HEK293 (cell line): ENCODE results near the gene PDHX.

ENCODE experiments used
- CTCF ChIA-PET: fragments of 350-600 bp; formaldehyde crosslinking; extraction: SDS; loops from one replicate; lab custom pipeline; 2021; ENCODE audit warnings: antibody characterized with exemption; lab: Yijun Ruan, JAX
- POLR2A ChIA-PET: fragments of 300-600 bp; formaldehyde crosslinking; extraction: SDS; loops from one replicate; lab custom pipeline; 2020; ENCODE audit warnings: antibody characterized with exemption, inconsistent platforms; lab: Yijun Ruan, JAX
- H3K27ac ChIP-seq: fragments of 200-500 bp; sonication (Bioruptor generic); 2 replicates; pipeline ENCODE4 v1.5.1; 2014; ENCODE audit warnings: low read depth, low read length, control low read depth, inconsistent platforms; ENCODE audit errors: extremely low read depth
- H3K36me3 ChIP-seq, 2 experiments: fragments of 200-500 bp in 1 of 2; sonication (Bioruptor generic) in 1 of 2; 1 replicate in 1 of 2; 2 replicates in 1 of 2; pipeline ENCODE4 v1.5.1; 2014 to 2017; ENCODE audit warnings: inconsistent platforms in 2 of 2, low read length in 2 of 2; ENCODE audit not compliant: control insufficient read depth in 2 of 2, insufficient read depth in 1 of 2
- H3K4me1 ChIP-seq: fragments of 200-500 bp; sonication (Bioruptor generic); 2 replicates; pipeline ENCODE4 v1.5.1; 2014; ENCODE audit warnings: mild to moderate bottlenecking, low read length, inconsistent platforms; ENCODE audit not compliant: control insufficient read depth, insufficient read depth
- H3K4me3 ChIP-seq: 2 replicates; pipeline ENCODE4 v1.5.1; 2011; ENCODE audit warnings: low read depth, mild to moderate bottlenecking, control low read depth, low read length, moderate library complexity
- H3K9me3 ChIP-seq: fragments of 200-500 bp; sonication (Bioruptor generic); 2 replicates; pipeline ENCODE4 v1.5.1; 2014; ENCODE audit warnings: low read depth, low read length, inconsistent platforms; ENCODE audit not compliant: control insufficient read depth, insufficient read depth
- EGR2 ChIP-seq: fragments of 450-650 bp; formaldehyde crosslinking; IDR thresholded peaks from 2 replicates; pipeline ENCODE4 v1.5.1; 2016; ENCODE audit warnings: low read depth, missing biosample characterization, missing genetic modification characterization
- HOXD13 ChIP-seq: sonication (generic); formaldehyde crosslinking; IDR thresholded peaks from 2 replicates; pipeline ENCODE4 v1.8.0; 2022; ENCODE audit warnings: missing genetic modification reagents, borderline replicate concordance
- ZBTB7A ChIP-seq: fragments of 450-650 bp; formaldehyde crosslinking; IDR thresholded peaks from 2 replicates; pipeline ENCODE4 v1.5.1; 2016; ENCODE audit warnings: low read depth, missing biosample characterization, missing genetic modification characterization
- ZNF140 ChIP-seq: fragments of 450-650 bp; formaldehyde crosslinking; IDR thresholded peaks from 2 replicates; pipeline ENCODE4 v1.5.1; 2016; ENCODE audit warnings: missing biosample characterization, missing genetic modification characterization
- ZNF174 ChIP-seq: fragments of 450-650 bp; formaldehyde crosslinking; IDR thresholded peaks from 2 replicates; pipeline ENCODE4 v1.5.0; 2017; ENCODE audit warnings: missing biosample characterization, mild to moderate bottlenecking, missing genetic modification characterization
- ZNF530 ChIP-seq: fragments of 450-650 bp; formaldehyde crosslinking; IDR thresholded peaks from 2 replicates; pipeline ENCODE4 v1.5.1; 2016; ENCODE audit warnings: low read depth, missing biosample characterization, missing genetic modification characterization
- ZNF571 ChIP-seq: fragments of 450-650 bp; formaldehyde crosslinking; IDR thresholded peaks from 2 replicates; pipeline ENCODE4 v1.5.0; 2017; ENCODE audit warnings: missing biosample characterization, missing genetic modification characterization
- ZNF623 ChIP-seq: fragments of 450-650 bp; formaldehyde crosslinking; IDR thresholded peaks from 2 replicates; pipeline ENCODE4 v1.5.1; 2016; ENCODE audit warnings: missing biosample characterization, missing genetic modification characterization
- ZNF670 ChIP-seq: fragments of 450-650 bp; formaldehyde crosslinking; IDR thresholded peaks from 2 replicates; pipeline ENCODE4 v1.5.1; 2016; ENCODE audit warnings: missing biosample characterization, missing genetic modification characterization, low read depth
- ZNF776 ChIP-seq: fragments of 450-650 bp; formaldehyde crosslinking; IDR thresholded peaks from 2 replicates; pipeline ENCODE4 v1.5.0; 2017; ENCODE audit warnings: missing biosample characterization, missing genetic modification characterization, borderline replicate concordance
- ZNF791 ChIP-seq: fragments of 450-650 bp; formaldehyde crosslinking; IDR thresholded peaks from 2 replicates; pipeline ENCODE4 v1.5.1; 2016; ENCODE audit warnings: missing biosample characterization, missing genetic modification characterization
- TF ChIP-seq, protein P1 (sequence below): fragments of 450-650 bp; formaldehyde crosslinking; IDR thresholded peaks from 2 replicates; pipeline ENCODE4 v1.5.1; 2016; ENCODE audit warnings: missing biosample characterization, missing genetic modification characterization
- TF ChIP-seq, protein P2 (sequence below): fragments of 450-650 bp; formaldehyde crosslinking; IDR thresholded peaks from 2 replicates; pipeline ENCODE4 v1.5.1; 2016; ENCODE audit warnings: missing biosample characterization, missing genetic modification characterization
- TF ChIP-seq, protein P3 (sequence below): fragments of 450-650 bp; formaldehyde crosslinking; IDR thresholded peaks from 2 replicates; pipeline ENCODE4 v1.5.1; 2016; ENCODE audit warnings: missing biosample characterization, missing genetic modification characterization, borderline replicate concordance
- TF ChIP-seq, protein P4 (sequence below): fragments of 450-650 bp; formaldehyde crosslinking; IDR thresholded peaks from 2 replicates; pipeline ENCODE4 v1.5.1; 2016; ENCODE audit warnings: missing biosample characterization, missing genetic modification characterization, borderline replicate concordance
- TF ChIP-seq, protein P5 (sequence below): sonication (generic); formaldehyde crosslinking; IDR thresholded peaks from 2 replicates; pipeline ENCODE4 v1.8.1; 2022; ENCODE audit warnings: mild to moderate bottlenecking, moderate library complexity, missing genetic modification reagents

Gene PDHX

DNA sequence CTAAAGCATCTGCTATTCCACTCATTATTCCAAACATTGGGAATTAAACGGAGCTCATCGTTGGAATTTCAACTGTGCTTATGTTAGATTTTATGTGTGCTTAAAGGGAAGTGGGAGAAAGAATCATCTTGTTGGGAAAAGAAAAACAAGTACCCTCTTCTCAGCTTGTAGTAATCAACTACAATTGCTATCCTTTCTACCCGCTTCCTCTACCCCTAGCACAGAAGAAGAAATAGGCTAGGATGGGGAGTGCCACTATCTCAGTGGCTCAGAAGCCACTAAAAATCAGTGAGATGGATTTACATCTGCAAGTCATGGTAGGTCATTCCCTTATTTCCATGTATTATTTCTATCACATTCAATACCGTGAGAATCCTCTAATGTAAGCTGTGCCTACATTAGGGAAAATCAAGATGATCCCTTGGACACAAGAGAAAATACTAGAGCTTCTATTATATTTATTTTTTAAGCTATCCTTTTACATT lies 124.7 kb downstream of the PDHX start (continued):
- TF ChIP-seq, protein P1, sequence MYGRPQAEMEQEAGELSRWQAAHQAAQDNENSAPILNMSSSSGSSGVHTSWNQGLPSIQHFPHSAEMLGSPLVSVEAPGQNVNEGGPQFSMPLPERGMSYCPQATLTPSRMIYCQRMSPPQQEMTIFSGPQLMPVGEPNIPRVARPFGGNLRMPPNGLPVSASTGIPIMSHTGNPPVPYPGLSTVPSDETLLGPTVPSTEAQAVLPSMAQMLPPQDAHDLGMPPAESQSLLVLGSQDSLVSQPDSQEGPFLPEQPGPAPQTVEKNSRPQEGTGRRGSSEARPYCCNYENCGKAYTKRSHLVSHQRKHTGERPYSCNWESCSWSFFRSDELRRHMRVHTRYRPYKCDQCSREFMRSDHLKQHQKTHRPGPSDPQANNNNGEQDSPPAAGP (tag by site-specific recombination): no peak

DNA sequence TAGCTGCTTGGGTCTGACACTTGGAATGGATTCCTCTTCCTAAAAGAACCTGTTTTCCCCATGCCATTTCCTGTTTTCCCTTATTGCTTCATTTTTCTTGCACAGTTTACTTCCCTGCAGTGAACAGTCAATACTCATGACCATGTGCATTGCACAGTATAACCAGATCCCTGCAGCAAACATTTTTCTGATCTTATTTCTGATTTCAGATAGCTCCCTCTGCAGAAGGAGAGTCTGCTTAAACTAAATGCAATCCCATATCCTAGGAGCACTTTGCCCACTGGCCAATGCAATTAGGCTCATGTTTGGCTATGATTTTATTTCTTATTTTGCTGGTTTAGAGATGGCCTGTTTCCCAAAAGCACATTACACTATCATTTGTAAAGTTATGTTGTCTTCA lies 125.8 kb downstream of the PDHX start:
- Histone ChIP-seq H3K4me1 (no peaks in the 10 kb centered on the region), H3K36me3 (no peaks in the 10 kb centered on the region), H3K4me3 (no peak overlapping the region), H3K27ac (no peak overlapping the region), H3K9me3 (no peaks in the 10 kb centered on the region)
- CTCF ChIA-PET: interaction anchor here (0.7 kb wide), 1 partner anchor 456 kb away, joined by 4 read pairs; no protein-coding TSS in a partner anchor
- TF ChIP-seq ZBTB7A (tag by site-specific recombination) (no peak), HOXD13 (CRISPR knock-in tag) (no peak), ZNF571 (tag by site-specific recombination) (no peak), ZNF140 (tag by site-specific recombination) (no peak), ZNF776 (no peak), EGR2 (tag by site-specific recombination) (no peak), ZNF791 (tag by site-specific recombination) (no peak), ZNF623 (tag by site-specific recombination) (no peak), ZNF174 (tag by site-specific recombination) (no peak), ZNF530 (tag by site-specific recombination) (no peak), ZNF670 (tag by site-specific recombination) (no peak)
- TF ChIP-seq, protein P2, sequence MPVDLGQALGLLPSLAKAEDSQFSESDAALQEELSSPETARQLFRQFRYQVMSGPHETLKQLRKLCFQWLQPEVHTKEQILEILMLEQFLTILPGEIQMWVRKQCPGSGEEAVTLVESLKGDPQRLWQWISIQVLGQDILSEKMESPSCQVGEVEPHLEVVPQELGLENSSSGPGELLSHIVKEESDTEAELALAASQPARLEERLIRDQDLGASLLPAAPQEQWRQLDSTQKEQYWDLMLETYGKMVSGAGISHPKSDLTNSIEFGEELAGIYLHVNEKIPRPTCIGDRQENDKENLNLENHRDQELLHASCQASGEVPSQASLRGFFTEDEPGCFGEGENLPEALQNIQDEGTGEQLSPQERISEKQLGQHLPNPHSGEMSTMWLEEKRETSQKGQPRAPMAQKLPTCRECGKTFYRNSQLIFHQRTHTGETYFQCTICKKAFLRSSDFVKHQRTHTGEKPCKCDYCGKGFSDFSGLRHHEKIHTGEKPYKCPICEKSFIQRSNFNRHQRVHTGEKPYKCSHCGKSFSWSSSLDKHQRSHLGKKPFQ: no peak
- TF ChIP-seq, protein P3, sequence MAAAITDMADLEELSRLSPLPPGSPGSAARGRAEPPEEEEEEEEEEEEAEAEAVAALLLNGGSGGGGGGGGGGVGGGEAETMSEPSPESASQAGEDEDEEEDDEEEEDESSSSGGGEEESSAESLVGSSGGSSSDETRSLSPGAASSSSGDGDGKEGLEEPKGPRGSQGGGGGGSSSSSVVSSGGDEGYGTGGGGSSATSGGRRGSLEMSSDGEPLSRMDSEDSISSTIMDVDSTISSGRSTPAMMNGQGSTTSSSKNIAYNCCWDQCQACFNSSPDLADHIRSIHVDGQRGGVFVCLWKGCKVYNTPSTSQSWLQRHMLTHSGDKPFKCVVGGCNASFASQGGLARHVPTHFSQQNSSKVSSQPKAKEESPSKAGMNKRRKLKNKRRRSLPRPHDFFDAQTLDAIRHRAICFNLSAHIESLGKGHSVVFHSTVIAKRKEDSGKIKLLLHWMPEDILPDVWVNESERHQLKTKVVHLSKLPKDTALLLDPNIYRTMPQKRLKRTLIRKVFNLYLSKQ (tag by site-specific recombination): no peak
- TF ChIP-seq, protein P4, sequence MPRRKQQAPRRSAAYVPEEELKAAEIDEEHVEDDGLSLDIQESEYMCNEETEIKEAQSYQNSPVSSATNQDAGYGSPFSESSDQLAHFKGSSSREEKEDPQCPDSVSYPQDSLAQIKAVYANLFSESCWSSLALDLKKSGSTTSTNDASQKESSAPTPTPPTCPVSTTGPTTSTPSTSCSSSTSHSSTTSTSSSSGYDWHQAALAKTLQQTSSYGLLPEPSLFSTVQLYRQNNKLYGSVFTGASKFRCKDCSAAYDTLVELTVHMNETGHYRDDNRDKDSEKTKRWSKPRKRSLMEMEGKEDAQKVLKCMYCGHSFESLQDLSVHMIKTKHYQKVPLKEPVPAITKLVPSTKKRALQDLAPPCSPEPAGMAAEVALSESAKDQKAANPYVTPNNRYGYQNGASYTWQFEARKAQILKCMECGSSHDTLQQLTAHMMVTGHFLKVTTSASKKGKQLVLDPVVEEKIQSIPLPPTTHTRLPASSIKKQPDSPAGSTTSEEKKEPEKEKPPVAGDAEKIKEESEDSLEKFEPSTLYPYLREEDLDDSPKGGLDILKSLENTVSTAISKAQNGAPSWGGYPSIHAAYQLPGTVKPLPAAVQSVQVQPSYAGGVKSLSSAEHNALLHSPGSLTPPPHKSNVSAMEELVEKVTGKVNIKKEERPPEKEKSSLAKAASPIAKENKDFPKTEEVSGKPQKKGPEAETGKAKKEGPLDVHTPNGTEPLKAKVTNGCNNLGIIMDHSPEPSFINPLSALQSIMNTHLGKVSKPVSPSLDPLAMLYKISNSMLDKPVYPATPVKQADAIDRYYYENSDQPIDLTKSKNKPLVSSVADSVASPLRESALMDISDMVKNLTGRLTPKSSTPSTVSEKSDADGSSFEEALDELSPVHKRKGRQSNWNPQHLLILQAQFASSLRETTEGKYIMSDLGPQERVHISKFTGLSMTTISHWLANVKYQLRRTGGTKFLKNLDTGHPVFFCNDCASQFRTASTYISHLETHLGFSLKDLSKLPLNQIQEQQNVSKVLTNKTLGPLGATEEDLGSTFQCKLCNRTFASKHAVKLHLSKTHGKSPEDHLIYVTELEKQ (tag by site-specific recombination): no peak
- TF ChIP-seq, protein P5, sequence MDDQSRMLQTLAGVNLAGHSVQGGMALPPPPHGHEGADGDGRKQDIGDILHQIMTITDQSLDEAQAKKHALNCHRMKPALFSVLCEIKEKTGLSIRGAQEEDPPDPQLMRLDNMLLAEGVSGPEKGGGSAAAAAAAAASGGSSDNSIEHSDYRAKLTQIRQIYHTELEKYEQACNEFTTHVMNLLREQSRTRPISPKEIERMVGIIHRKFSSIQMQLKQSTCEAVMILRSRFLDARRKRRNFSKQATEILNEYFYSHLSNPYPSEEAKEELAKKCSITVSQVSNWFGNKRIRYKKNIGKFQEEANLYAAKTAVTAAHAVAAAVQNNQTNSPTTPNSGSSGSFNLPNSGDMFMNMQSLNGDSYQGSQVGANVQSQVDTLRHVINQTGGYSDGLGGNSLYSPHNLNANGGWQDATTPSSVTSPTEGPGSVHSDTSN (CRISPR knock-in tag): no peak
- POLR2A ChIA-PET: no interaction called here
